ENCODE results near the gene KLF3. TPM values are rescaled to one million over a fixed set of nuclear protein-coding genes. Genes with fewer than 3 reads are reported as not detected.

The KLF3 gene
- total RNA-seq, 1 experiment from 2014 or later = 16.8 TPM

DNA sequence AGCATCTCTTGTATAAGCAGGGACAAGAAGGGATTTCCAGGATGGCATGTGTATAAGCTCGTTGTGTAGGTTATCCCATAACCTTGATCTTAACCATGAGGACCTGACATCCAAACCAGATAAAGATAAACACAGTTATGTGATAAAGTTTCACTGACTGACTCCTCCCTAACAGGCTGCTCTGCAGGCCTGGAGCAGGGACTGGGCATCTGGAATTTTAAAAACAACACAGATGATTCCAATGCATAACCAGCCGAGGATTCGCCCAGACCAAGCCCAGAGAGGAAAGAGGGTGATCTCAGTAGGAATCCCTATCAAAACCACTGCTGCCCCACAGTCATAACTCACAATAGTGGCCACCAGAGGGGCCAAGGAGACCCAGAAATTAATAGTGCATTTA is 22.7 kb downstream of the KLF3 start:
- TF ChIP-seq, protein P1, sequence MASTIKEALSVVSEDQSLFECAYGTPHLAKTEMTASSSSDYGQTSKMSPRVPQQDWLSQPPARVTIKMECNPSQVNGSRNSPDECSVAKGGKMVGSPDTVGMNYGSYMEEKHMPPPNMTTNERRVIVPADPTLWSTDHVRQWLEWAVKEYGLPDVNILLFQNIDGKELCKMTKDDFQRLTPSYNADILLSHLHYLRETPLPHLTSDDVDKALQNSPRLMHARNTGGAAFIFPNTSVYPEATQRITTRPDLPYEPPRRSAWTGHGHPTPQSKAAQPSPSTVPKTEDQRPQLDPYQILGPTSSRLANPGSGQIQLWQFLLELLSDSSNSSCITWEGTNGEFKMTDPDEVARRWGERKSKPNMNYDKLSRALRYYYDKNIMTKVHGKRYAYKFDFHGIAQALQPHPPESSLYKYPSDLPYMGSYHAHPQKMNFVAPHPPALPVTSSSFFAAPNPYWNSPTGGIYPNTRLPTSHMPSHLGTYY (CRISPR knock-in tag; IDR thresholded peaks at IDR 0.05) = no peak
- TF ChIP-seq, protein P2, sequence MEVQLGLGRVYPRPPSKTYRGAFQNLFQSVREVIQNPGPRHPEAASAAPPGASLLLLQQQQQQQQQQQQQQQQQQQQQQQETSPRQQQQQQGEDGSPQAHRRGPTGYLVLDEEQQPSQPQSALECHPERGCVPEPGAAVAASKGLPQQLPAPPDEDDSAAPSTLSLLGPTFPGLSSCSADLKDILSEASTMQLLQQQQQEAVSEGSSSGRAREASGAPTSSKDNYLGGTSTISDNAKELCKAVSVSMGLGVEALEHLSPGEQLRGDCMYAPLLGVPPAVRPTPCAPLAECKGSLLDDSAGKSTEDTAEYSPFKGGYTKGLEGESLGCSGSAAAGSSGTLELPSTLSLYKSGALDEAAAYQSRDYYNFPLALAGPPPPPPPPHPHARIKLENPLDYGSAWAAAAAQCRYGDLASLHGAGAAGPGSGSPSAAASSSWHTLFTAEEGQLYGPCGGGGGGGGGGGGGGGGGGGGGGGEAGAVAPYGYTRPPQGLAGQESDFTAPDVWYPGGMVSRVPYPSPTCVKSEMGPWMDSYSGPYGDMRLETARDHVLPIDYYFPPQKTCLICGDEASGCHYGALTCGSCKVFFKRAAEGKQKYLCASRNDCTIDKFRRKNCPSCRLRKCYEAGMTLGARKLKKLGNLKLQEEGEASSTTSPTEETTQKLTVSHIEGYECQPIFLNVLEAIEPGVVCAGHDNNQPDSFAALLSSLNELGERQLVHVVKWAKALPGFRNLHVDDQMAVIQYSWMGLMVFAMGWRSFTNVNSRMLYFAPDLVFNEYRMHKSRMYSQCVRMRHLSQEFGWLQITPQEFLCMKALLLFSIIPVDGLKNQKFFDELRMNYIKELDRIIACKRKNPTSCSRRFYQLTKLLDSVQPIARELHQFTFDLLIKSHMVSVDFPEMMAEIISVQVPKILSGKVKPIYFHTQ (CRISPR knock-in tag; IDR thresholded peaks at IDR 0.05) = no peak
- TF ChIP-seq ZNF396 (CRISPR knock-in tag; IDR thresholded peaks at IDR 0.05; ENCODE audit: borderline replicate concordance) (no peak), CREB1 (CRISPR knock-in tag; IDR thresholded peaks at IDR 0.05) (no peak), FOXP1 (CRISPR knock-in tag; IDR thresholded peaks at IDR 0.05; ENCODE audit: borderline replicate concordance) (no peak), PRRX2 (CRISPR knock-in tag; IDR thresholded peaks at IDR 0.05) (no peak)
- TF ChIP-seq, protein P3, sequence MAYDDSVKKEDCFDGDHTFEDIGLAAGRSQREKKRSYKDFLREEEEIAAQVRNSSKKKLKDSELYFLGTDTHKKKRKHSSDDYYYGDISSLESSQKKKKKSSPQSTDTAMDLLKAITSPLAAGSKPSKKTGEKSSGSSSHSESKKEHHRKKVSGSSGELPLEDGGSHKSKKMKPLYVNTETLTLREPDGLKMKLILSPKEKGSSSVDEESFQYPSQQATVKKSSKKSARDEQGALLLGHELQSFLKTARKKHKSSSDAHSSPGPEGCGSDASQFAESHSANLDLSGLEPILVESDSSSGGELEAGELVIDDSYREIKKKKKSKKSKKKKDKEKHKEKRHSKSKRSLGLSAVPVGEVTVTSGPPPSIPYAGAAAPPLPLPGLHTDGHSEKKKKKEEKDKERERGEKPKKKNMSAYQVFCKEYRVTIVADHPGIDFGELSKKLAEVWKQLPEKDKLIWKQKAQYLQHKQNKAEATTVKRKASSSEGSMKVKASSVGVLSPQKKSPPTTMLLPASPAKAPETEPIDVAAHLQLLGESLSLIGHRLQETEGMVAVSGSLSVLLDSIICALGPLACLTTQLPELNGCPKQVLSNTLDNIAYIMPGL (CRISPR knock-in tag; IDR thresholded peaks at IDR 0.05) = no peak
- CTCF ChIA-PET = no interaction called here
- ATAC-seq (no peak), DNase-seq (ENCODE audit: low spot score) (no peak)
- H3K27me3 Mint-ChIP-seq (ENCODE audit: low read depth) = no peaks in the 10 kb centered on the region
- H3K4me1 Mint-ChIP-seq = peaks cover 11% of the 10 kb centered on the region
- no peaks in the 10 kb centered on the region for H3K9me3 Mint-ChIP-seq
- H3K27ac Mint-ChIP-seq = no peak overlapping the region
- POLR2A ChIA-PET = no interaction called here
- H3K4me3 Mint-ChIP-seq = no peak overlapping the region
- peaks cover 37% of the 10 kb centered on the region for H3K36me3 Mint-ChIP-seq

DNA sequence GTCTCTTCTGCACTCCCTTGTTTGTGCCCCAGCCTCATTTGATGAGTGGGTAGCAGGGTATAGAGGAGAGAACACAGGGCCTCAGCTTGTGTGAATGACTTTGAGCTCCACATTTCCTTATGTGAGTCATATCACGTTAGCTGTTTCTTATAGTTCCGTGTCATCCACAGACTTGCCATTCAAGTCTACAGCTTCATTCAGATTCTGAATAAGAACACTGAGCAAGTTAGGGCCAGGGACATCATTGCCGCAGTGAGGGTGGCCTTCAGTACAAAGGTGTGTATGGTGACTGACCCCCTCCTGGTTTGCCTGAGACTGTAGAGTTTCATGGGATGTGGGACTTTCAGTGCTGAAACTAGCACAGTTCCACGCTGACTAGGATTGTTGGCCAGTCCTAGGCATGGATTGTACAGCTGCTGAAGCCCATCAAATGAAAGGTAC is 23.6 kb downstream of the KLF3 start:
- TF ChIP-seq, protein P1 (CRISPR knock-in tag; IDR thresholded peaks at IDR 0.05) = no peak
- TF ChIP-seq ATF1 (CRISPR knock-in tag; IDR thresholded peaks at IDR 0.05) = no peak
- no peak for TF ChIP-seq ZNF416 (CRISPR knock-in tag; IDR thresholded peaks at IDR 0.05)
- no peak for TF ChIP-seq NFATC4 (CRISPR knock-in tag; IDR thresholded peaks at IDR 0.05)
- no peak for TF ChIP-seq ZNF232 (CRISPR knock-in tag; IDR thresholded peaks at IDR 0.05)
- TF ChIP-seq, protein P4, sequence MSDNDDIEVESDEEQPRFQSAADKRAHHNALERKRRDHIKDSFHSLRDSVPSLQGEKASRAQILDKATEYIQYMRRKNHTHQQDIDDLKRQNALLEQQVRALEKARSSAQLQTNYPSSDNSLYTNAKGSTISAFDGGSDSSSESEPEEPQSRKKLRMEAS (CRISPR knock-in tag; IDR thresholded peaks at IDR 0.05) = no peak
- TF ChIP-seq SMAD3 (CRISPR knock-in tag; IDR thresholded peaks at IDR 0.05; ENCODE audit: borderline replicate concordance) = no peak
- TF ChIP-seq OVOL2 (CRISPR knock-in tag; IDR thresholded peaks at IDR 0.05; ENCODE audit: borderline replicate concordance) = no peak
- TF ChIP-seq, protein P5, sequence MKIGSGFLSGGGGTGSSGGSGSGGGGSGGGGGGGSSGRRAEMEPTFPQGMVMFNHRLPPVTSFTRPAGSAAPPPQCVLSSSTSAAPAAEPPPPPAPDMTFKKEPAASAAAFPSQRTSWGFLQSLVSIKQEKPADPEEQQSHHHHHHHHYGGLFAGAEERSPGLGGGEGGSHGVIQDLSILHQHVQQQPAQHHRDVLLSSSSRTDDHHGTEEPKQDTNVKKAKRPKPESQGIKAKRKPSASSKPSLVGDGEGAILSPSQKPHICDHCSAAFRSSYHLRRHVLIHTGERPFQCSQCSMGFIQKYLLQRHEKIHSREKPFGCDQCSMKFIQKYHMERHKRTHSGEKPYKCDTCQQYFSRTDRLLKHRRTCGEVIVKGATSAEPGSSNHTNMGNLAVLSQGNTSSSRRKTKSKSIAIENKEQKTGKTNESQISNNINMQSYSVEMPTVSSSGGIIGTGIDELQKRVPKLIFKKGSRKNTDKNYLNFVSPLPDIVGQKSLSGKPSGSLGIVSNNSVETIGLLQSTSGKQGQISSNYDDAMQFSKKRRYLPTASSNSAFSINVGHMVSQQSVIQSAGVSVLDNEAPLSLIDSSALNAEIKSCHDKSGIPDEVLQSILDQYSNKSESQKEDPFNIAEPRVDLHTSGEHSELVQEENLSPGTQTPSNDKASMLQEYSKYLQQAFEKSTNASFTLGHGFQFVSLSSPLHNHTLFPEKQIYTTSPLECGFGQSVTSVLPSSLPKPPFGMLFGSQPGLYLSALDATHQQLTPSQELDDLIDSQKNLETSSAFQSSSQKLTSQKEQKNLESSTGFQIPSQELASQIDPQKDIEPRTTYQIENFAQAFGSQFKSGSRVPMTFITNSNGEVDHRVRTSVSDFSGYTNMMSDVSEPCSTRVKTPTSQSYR (CRISPR knock-in tag; IDR thresholded peaks at IDR 0.05) = no peak
- no peak for ATAC-seq
- ChIA-PET POLR2A (no interaction called here), CTCF (no interaction called here)
- Mint-ChIP-seq H3K36me3 (peaks cover 33% of the 10 kb centered on the region), H3K27me3 (ENCODE audit: low read depth) (no peaks in the 10 kb centered on the region), H3K27ac (no peak overlapping the region; the same call in 1 of the 2 replicates), H3K9me3 (no peaks in the 10 kb centered on the region), H3K4me3 (no peak overlapping the region), H3K4me1 (peaks cover 11% of the 10 kb centered on the region)
- no peak for DNase-seq (ENCODE audit: low spot score)

Measured in WTC11 (cell line).